Small intestine (tissue), 7 donors: Measurements from ENCODE around the gene NRARP. TPM values are rescaled to one million over a fixed set of nuclear protein-coding genes. Genes with fewer than 3 reads are reported as not detected.
A peak's percentile ranks its signal among the peaks of the same experiment; 100 is the strongest.

ENCODE experiments used
- DNase-seq, 2 donors: peaks; one replicate each; pipeline versions ENCODE4 v3.0.0 to v3.0.0-alpha.2; 2013
- FAIRE-seq: peaks from 2 replicates; lab custom pipeline; 2012; peaks lifted over from hg19 to GRCh38; lab: Jason Lieb, UNC
- H3K27ac ChIP-seq, 3 donors: one replicate each; pipeline ENCODE4 v1.5.1; 2013; ENCODE audit warnings: low read length in 2 of 3, mild to moderate bottlenecking in 2 of 3, control low read depth in 1 of 3, inconsistent platforms in 1 of 3, low read depth in 1 of 3, moderate library complexity in 1 of 3
- H3K27me3 ChIP-seq, 3 donors: one replicate each; pipeline ENCODE4 v1.6.1; 2013; ENCODE audit warnings: low read length in 3 of 3, inconsistent platforms in 1 of 3; ENCODE audit not compliant: control insufficient read depth in 3 of 3, insufficient read depth in 3 of 3
- H3K36me3 ChIP-seq, 3 donors: one replicate each; pipeline ENCODE4 v1.6.1; 2013; ENCODE audit warnings: low read length in 3 of 3, inconsistent platforms in 1 of 3, low read depth in 1 of 3, mild to moderate bottlenecking in 1 of 3, moderate library complexity in 1 of 3; ENCODE audit not compliant: control insufficient read depth in 3 of 3, insufficient read depth in 2 of 3
- H3K4me1 ChIP-seq, 3 donors: one replicate each; pipeline ENCODE4 v1.6.1; 2013; ENCODE audit warnings: low read length in 2 of 3, inconsistent platforms in 1 of 3, low read depth in 1 of 3, mild to moderate bottlenecking in 1 of 3, moderate library complexity in 1 of 3; ENCODE audit not compliant: control insufficient read depth in 3 of 3, insufficient read depth in 2 of 3
- H3K4me3 ChIP-seq, 3 donors: one replicate each; pipeline ENCODE4 v1.5.1; 2013; ENCODE audit warnings: low read length in 3 of 3, control low read depth in 1 of 3, inconsistent platforms in 1 of 3, low read depth in 1 of 3, mild to moderate bottlenecking in 1 of 3, moderate library complexity in 1 of 3
- H3K9me3 ChIP-seq, 2 donors: one replicate each; pipeline ENCODE4 v1.6.1; 2013; ENCODE audit warnings: low read depth in 1 of 2, low read length in 1 of 2; ENCODE audit not compliant: control insufficient read depth in 2 of 2, insufficient read depth in 1 of 2
- WGBS, 3 donors: extraction: QIAGEN DNeasy Blood & Tissue Kit; methylation state at CpG; one replicate each; pipeline ENCODE4 v1.1.7; 2013; 5-methylcytosine and 5-hydroxymethylcytosine counted together
- polyA plus RNA-seq, 4 donors: library from polyadenylated mRNA; stranded (reverse) in 3 of 4; unstranded in 1 of 4; fragments of 200-250 nt in 3 of 4; fragments of 120-200 nt in 1 of 4; gene quantifications; one replicate each; pipeline versions ENCODE4 v1.2.1 to v1.2.3, GENCODE V29; 2013
- donor health status: healthy with polysubstance abuse.
- donor health status: control.
- donor health status: control.
- donor health status: Bipolar disorder and iron deficiency.
- donor health status: healthy.

NRARP gene
- polyA plus RNA-seq, 4 donors, result 3.2 to 39.9 (median 8.9) TPM

GRCh38 chr9:137299938-137300337 lies 2.1 kb downstream of the NRARP start:
- DNase-seq, result peak; percentile 59 to 66

GRCh38 chr9:137299203-137299565 lies 2.9 kb downstream of the NRARP start:
- H3K36me3 ChIP-seq, result peaks cover 0 to 41% (median 0%) of the 10 kb centered on the region in 3 donors
- WGBS, 3 donors, result 9 to 44% (median 20%) methylated on average over 10 of the region's 10 CpGs
- peaks cover 0 to 5% (median 0%) of the 10 kb centered on the region in 3 donors for H3K27me3 ChIP-seq
- FAIRE-seq (no peak), DNase-seq (no peak)
- H3K4me1 ChIP-seq, result peaks cover 0 to 55% (median 3%) of the 10 kb centered on the region in 3 donors
- H3K9me3 ChIP-seq, result peaks cover 0 to 9% of the 10 kb centered on the region in 2 donors
- peak overlapping the region; percentile 69 to 90 (median 87) for H3K27ac ChIP-seq
- H3K4me3 ChIP-seq, result peak overlapping the region in 2 of 3 donors; percentile 66 to 84

More at GRCh38 chr9:137299938-137300337, 2.1 kb downstream of the NRARP start:
- Histone ChIP-seq H3K4me1 (peaks cover 2 to 55% (median 4%) of the 10 kb centered on the region in 3 donors), H3K4me3 (peak overlapping the region; percentile 16 to 84 (median 66)), H3K27me3 (peaks cover 0 to 1% (median 0%) of the 10 kb centered on the region in 3 donors), H3K9me3 (peaks cover 0 to 1% of the 10 kb centered on the region in 2 donors), H3K27ac (peak overlapping the region; percentile 74 to 87 (median 87)), H3K36me3 (peaks cover 0 to 41% (median 0%) of the 10 kb centered on the region in 3 donors)
- 10 to 30% (median 26%) methylated on average over 16 of the region's 16 CpGs for WGBS, 3 donors
- no peak for FAIRE-seq

DNA sequence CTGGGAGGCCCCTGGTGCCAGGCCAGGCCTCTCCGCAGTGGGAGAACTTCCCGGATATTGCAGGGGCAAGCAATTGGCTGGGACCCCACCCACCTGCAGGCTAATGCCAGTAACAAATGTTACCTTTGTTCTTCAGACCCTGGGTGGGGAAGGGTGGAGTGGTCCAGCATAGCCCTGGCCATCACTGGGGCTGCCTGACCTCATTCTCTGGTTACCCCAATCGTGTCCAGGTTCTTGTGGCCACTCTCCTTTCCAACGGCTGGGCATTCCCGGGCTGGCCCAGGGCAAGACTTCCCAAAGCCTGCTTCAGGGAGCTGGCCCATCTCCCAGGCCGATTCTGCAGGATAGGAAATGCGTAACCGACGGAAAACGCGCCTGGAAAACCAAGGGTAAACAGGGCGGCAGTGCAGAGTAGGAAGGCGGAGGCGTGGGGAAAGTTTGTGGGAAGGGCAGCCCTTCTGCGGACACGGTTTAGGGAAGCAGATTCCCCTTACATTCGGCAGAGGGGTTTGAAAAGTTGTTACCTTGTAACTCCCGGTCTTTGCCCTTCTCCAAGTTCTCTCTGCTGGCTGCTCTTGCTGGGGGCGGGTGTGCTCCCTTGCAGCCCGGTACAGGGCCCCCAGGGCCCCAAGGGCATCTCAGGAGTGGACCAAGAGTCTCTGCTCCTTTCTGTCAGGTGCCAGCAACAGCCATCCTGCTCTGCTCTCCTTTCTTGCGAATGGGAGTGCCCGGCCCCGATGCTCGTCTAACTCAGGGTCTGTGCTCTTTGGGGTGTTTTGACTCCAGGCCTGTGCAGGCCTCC lies 3.5 kb downstream of the NRARP start:
- peaks cover 0 to 37% (median 0%) of the 10 kb centered on the region in 3 donors for H3K36me3 ChIP-seq
- peak overlapping the region in 2 of 3 donors; percentile 66 to 84 for H3K4me3 ChIP-seq
- H3K9me3 ChIP-seq, result peaks cover 0 to 9% of the 10 kb centered on the region in 2 donors
- H3K4me1 ChIP-seq, result peaks cover 0 to 51% (median 0%) of the 10 kb centered on the region in 3 donors
- FAIRE-seq, result no peak
- peak; percentile 60 to 74 for DNase-seq
- WGBS, 3 donors, result 16 to 46% (median 24%) methylated on average over 24 of the region's 24 CpGs
- peaks cover 0 to 6% (median 0%) of the 10 kb centered on the region in 3 donors for H3K27me3 ChIP-seq
- peak overlapping the region; percentile 69 to 90 (median 87) for H3K27ac ChIP-seq

DNA sequence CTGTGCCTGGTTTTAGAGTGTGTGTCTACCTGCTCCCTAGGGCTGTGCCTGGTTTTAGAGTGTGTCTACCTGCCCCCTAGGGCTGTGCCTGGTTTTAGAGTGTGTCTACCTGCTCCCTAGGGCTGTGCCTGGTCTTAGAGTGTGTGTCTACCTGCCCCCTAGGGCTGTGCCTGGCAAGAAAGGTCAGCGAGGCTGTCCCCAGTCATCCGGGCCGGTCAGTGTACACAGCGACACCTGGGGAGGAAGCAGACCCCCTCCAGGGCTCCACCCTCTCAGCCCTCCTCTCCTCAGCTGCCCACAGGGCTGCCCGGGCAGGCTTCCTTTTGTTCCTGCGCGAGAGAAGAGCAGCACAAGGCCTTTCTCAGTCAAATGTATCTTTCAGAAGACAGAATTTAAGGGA lies 4.1 kb downstream of the NRARP start:
- DNase-seq, result no peak
- peaks cover 0 to 37% (median 0%) of the 10 kb centered on the region in 3 donors for H3K36me3 ChIP-seq
- H3K4me1 ChIP-seq, result peaks cover 0 to 51% (median 0%) of the 10 kb centered on the region in 3 donors
- H3K27me3 ChIP-seq, result peaks cover 0 to 6% (median 0%) of the 10 kb centered on the region in 3 donors
- FAIRE-seq, result no peak
- peak overlapping the region in 1 of 3 donors; percentile 84 for H3K4me3 ChIP-seq
- 10 to 52% (median 31%) methylated on average over 6 to 7 of the region's 7 CpGs for WGBS, 3 donors
- peaks cover 0 to 10% of the 10 kb centered on the region in 2 donors for H3K9me3 ChIP-seq
- H3K27ac ChIP-seq, result peak overlapping the region; percentile 69 to 90 (median 87)

GRCh38 chr9:137296670-137297664 lies 5.1 kb downstream of the NRARP start:
- DNase-seq (peak; percentile 52 to 80), FAIRE-seq (no peak)
- Histone ChIP-seq H3K4me3 (peak overlapping the region; percentile 55 to 86 (median 71)), H3K27ac (peak overlapping the region; percentile 87 to 98 (median 90)), H3K9me3 (peaks cover 0 to 12% of the 10 kb centered on the region in 2 donors), H3K36me3 (peaks cover 0 to 37% (median 0%) of the 10 kb centered on the region in 3 donors), H3K4me1 (peaks cover 0 to 50% (median 0%) of the 10 kb centered on the region in 3 donors), H3K27me3 (peaks cover 0 to 6% (median 0%) of the 10 kb centered on the region in 3 donors)
- WGBS, 3 donors, result 16 to 38% (median 19%) methylated on average over 23 to 24 of the region's 24 CpGs

- Histone ChIP-seq H3K36me3 (peaks cover 0 to 37% (median 0%) of the 10 kb centered on the region in 3 donors), H3K4me1 (peaks cover 0 to 50% (median 0%) of the 10 kb centered on the region in 3 donors), H3K27ac (peak overlapping the region; percentile 87 to 98 (median 90)), H3K4me3 (peak overlapping the region; percentile 55 to 86 (median 71)), H3K9me3 (peaks cover 0 to 12% of the 10 kb centered on the region in 2 donors), H3K27me3 (peaks cover 0 to 6% (median 0%) of the 10 kb centered on the region in 3 donors)
- FAIRE-seq, result no peak
- WGBS, 3 donors, result 2 to 11% (median 7%) methylated on average over 41 to 78 of the region's 78 CpGs
- peak; percentile 42 to 43 for DNase-seq
Measured at GRCh38 chr9:137295849-137296669, 6.0 kb downstream of the NRARP start.

DNA sequence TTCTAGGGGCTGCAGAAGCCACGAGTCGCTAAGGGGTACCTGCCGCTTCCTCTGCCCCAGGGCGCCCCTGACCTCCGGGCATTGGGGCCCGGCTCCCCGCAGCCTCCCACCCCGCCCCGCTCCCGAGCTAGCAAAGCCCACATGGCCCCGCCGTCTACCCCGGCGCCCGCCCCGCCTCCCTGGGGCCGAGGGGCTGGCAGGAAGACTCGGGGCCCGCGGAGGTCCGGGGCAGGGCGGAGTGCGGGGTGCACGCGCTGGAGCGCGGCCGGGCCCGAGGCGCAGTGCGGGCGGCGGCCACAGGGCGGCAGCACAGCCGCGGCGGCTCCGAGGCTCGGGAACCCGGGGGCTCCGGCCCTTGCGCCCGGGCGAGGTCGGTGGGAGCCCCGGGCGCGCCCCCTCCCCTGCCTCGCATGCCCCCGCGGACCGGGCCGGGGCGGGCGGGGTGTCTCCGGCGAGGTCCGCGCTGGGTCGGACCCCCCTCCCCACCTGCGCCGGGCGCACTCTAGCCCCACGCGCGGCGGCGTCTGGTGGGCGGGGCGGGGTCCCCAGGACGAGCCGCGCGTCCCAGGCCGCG lies 6.7 kb downstream of the NRARP start:
- H3K4me3 ChIP-seq, result peak overlapping the region in 2 of 3 donors; percentile 71 to 86
- peaks cover 0 to 12% of the 10 kb centered on the region in 2 donors for H3K9me3 ChIP-seq
- peak overlapping the region; percentile 91 to 97 (median 94) for H3K27ac ChIP-seq
- peaks cover 0 to 6% (median 0%) of the 10 kb centered on the region in 3 donors for H3K27me3 ChIP-seq
- H3K36me3 ChIP-seq, result peaks cover 0 to 37% (median 0%) of the 10 kb centered on the region in 3 donors
- DNase-seq (peak; percentile 53 to 92), FAIRE-seq (no peak)
- H3K4me1 ChIP-seq, result peaks cover 0 to 50% (median 0%) of the 10 kb centered on the region in 3 donors
- 1 to 9% (median 2%) methylated on average over 14 to 76 of the region's 76 CpGs for WGBS, 3 donors
